COLO829 (cell line): ENCODE measurements around the gene VAMP8.
"Not testable (repeated sequence)": the region's sequence is repeated elsewhere in the genome, so short reads cannot be mapped to it uniquely, and the experiment has no call there.

Source experiments
- DNase-seq: peaks from one replicate; pipeline ENCODE4 v3.0.0; 2012; ENCODE audit warnings: low spot score

VAMP8 gene

GRCh38 chr2:85598594-85599340 lies 21.4 kb downstream of the VAMP8 start:
- no peak for DNase-seq

DNA sequence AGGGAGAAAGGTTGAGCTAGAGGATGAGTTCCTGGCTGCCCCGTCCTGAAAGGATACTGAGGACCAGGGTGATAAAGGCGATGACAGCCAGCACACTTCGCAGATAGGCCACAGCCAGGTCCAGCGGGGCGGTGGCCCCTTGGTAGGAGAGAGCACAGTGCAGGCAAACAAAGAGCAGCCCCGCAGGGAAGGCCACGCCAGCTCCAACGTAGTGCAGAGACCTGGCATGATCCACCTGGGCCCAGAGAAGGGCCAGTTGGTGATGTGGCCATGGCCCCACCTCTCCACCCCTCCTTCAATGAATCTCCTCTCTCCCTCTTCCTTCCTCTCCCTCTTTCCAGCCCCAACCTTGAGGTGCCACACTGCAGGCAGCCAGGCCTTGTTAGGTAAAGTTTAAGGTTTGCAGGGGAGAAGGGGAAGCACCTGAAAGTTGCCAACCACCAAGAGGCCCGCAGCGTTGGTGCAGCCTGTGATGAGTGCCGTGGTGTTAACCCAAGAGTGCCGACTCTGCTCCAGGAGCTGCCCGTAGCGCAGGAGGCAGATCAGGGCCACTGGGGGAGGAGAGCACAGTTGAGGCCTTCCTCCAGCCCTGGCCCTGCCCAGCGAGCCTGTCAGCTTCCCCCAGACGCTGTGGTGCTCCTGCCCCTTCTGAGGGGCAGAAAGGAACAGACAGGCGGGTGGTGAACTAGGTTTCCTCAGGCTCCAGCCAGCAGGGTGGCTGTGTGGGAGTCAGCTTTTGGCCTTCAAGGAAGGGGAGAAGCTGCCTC lies 22.3 kb downstream of the VAMP8 start:
- DNase-seq, result no peak

DNA sequence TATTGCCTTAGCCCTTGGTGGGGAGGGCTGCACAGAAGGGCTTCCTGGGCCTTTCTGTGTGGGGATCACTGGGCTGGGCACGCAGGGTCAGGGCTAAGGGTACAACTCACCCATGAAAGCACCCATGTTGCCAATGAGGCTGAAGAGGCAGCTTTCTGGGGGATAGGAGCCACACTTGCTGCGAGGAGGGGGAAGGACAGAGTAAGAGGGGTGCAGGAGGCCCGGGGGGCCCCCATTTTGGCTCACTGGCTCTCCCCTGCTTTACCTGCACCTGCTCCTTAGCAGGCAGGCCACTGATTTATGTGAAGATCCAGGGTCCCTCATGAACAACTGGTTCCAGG lies 22.8 kb downstream of the VAMP8 start:
- no peak for DNase-seq

- DNase-seq, result no peak
Observed at GRCh38 chr2:85600951-85601770, 23.8 kb downstream of the VAMP8 start.

- no peak for DNase-seq
Observed at GRCh38 chr2:85601771-85602475, 24.5 kb downstream of the VAMP8 start.

- DNase-seq, result peak; percentile 81
Observed at GRCh38 chr2:85602476-85603234, 25.3 kb downstream of the VAMP8 start, which contains the start of gene TMEM150A. Gene TMEM150A (minus strand): TSS chr2:85602698. CDS start chr2:85601948, 750 bp downstream.

DNA sequence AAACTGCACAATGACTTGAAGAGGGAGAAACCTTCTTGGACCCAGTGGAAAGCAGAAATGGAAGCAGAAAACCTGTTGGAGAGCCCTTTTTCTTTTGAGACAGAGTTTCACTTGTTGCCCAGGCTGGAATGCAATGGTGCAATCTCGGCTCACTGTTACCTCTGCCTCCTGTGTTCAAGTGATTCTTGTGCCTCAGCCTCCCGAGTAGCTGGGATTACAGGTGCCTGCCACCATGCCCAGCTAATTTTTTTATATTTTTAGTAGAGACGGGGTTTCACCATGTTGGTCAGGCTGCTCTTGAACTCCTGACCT lies 26.7 kb downstream of the VAMP8 start:
- DNase-seq, result not testable (repeated sequence)

- no peak for DNase-seq
Observed at GRCh38 chr2:85604568-85605339, 27.4 kb downstream of the VAMP8 start.

DNA sequence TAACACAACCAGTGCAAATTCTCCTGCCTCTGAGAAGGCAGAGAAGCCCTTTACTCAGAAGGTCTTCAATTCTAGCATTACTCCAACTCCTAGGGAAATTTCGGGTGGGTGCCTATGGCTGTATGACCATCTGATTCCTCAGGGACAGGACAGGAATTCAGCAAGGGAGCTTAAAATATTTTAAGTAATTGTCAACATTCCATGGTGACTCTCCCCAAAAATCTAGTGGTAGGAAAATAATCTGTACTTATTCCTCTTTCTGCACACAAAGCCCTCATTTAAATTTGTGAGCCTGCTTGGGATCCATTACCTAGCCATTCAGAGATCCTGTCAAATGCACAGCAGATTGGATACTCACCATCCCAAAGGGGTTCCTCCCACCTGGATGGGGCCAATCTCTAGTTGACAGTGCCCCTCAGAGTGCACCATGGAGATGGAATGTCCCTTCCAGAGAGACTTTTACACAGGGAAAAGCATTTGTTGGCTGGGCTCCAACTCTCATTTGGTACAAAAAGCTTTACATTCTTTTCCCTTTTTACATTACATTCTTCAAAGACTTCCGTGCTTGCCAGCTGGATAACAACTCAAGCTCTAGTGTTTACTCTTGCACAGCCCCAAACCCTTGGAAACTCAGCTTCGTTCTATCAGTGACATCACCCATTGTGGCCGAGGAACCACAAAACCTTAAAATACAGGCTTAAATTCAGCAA lies 28.2 kb downstream of the VAMP8 start:
- no peak for DNase-seq

DNA sequence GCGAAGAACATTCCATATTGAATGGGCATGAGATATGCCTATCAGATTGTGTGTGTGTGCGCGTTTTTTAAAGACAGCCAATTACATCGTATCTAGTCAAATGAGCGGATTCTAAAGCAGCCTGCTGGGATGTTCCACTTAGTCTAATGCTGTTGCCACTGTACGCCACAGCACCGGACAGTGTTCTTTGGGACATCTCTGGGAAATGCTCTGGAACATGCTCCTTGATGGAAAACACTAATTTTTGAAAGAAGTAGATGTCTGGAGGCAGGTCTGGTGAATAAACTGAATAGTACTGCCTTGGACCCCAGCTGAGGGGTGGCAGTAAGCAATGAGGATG lies 28.7 kb downstream of the VAMP8 start:
- DNase-seq, result no peak

GRCh38 chr2:85607268-85608215 lies 30.2 kb downstream of the VAMP8 start:
- DNase-seq, result no peak

DNA sequence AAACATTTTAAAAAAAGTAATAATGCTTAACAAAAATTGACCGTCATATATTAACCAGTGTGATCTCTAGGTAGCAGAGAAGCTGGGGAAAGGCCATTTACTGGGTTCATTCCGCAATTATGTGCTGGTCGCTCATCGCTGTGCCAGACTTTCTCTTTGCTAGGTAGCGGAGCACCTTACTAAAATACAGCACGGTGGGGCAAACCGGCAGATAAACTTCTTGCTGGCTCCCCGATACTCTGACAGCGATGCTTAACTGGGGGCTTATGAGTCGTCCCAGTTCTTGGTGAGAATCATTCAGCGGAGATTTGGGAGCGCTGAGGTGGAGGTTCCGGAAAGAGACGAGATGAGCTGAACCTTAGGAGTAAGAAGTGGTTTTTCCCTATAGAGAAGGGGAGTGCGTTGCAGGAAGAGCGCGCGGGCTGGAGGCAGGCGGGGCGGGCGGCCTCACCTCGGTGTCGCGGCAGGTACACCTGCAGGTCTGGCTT lies 33.9 kb downstream of the VAMP8 start:
- DNase-seq, result no peak

DNA sequence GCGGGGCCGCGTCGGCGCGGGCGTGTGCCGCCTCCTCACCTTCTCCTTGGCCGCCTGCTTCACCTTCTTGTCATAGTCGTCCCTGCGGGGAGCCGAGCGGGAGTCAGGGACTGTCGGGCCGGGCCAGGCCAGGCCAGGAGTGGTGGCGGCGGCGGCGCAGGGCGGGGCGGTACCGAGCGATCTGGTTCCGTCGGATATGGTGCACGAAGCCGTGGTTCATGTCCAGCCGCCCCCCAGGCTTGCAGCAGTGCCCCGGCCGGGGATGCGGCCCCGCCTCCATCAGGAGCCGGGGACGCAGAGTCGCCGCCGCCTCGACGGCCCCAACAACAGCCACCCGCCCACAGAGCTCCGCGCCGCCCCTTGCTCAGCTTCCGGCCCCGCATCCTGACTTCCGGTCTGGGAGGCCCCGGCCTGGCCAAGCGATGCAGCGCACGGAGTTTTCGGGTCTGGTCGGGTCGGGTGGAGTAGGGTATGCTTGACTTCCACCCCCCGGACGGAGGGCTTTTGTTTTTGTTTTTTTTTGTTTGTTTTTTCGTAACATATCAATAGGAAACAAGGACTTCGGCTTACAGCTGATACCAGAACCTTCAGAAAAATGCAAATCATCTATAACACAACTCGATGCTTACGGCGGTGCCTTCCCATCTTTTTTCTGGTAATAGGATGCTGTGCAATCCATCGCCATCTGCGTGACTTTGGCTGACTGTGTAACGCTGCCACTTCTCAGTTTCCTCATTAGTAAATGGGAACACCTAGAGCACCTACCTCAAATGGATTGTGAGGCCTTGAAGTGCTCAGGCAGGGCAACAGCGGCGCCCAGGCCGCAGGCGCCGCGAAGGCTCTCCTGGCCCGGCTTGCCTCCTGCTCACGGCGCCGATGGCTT lies 34.6 kb downstream of the VAMP8 start, which contains the start of gene C2orf68:
TSS of gene C2orf68 (minus strand) at position 362 of the 883 bp plus-strand sequence. CDS start at position 280, 82 bp downstream.
- peak; percentile 83 for DNase-seq

DNA sequence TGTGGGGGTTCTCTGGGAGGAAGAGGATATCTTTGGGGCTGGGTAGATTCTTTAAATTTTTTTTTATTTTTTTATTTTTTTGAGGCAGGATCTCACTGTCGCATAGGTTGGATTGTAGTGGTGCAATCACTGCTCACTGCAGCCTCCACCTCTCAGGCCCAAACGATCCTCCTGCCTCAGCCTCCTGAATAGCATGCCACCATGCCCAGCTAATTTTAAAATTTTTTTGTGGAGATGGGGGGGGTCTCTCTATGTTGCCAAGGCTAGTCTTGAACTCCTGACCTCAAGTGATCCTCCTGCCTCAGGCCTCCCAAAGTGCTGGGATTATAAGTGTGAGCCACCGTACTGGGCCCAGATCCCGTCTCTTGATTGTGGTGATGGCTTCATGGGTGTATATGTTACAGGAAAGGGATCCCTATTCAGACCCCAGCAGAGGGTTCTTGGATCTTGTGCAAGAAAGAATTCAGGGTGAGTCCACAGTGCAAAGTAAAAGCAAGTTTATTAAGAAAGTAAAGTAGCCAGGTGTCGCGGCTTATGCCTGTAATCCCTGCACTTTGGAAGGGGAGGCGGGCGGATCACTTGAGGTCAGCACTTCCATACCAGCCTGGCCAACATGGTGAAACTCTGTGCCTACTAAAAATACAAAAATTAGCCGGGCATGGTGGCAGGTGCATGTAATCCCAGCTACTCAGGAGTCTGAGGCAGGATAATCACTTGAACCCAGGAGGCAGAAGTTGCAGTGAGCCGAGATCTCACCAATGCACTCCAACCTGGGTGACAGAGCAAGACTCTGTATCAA lies 36.5 kb downstream of the VAMP8 start:
- no peak for DNase-seq

DNA sequence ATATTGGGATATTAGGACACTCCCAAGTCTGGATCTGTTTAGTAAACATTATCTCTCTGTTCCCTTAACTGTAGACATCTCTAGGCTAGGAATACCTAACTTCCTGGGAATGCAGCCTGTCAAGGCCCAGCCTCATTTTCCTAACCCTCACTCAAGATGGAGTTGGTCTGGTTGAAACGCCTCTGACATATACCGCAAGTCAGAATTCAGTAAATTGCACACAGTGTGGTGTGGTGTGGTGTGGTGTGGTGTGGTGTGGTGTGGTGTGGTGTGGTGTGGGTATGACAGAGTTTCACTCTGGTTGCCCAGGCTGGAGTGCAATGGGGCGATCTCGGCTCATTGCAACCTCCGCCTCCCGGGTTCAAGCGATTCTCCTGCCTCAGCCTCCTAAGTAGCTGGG lies 37.4 kb downstream of the VAMP8 start:
- not testable (repeated sequence) for DNase-seq

- no peak for DNase-seq
Observed at GRCh38 chr2:85615413-85615728, 38.0 kb downstream of the VAMP8 start.

GRCh38 chr2:85617723-85618122 lies 40.3 kb downstream of the VAMP8 start:
- DNase-seq, result not testable (repeated sequence)
